ENCODE results near the gene FAM83D. TPM values are rescaled to one million over a fixed set of nuclear protein-coding genes. Genes with fewer than 3 reads are reported as not detected.

Gene FAM83D
- total and polyA plus RNA-seq, 2 of the 4 experiments (the other 2 are of a cell fraction), result 20.4 to 26.4 TPM

- no peak overlapping the region for H3K4me2 ChIP-seq (ENCODE audit: low read depth, low read length)
- no peak overlapping the region for H2BK20ac ChIP-seq (ENCODE audit: low read depth, low read length)
- H3K9ac ChIP-seq (ENCODE audit: low read depth, low read length), result no peak overlapping the region
- ATAC-seq (ENCODE audit: low read depth), result no peak
- no peak overlapping the region for H3K18ac ChIP-seq (ENCODE audit: low read depth, low read length)
- H4K5ac ChIP-seq (ENCODE audit: low read depth, low read length), result no peak overlapping the region
- H3K9me1 ChIP-seq (ENCODE audit: insufficient read depth, low read length), result no peaks in the 10 kb centered on the region
- H4K8ac ChIP-seq (ENCODE audit: low read depth in 2 of 2, low read length in 2 of 2), result no peak overlapping the region
- no peak overlapping the region for H2AK5ac ChIP-seq (ENCODE audit: low read depth, low read length)
- BruUV-seq (replicated peaks), result no TSS peak
- no peak for TF ChIP-seq MAFK (IDR thresholded peaks at IDR 0.05; ENCODE audit: low read depth, low read length)
- TF ChIP-seq ELK1 (IDR thresholded peaks at IDR 0.05; ENCODE audit: borderline replicate concordance, low read depth, low read length), result no peak
- no peak for TF ChIP-seq FOS (IDR thresholded peaks at IDR 0.05; ENCODE audit: low read depth, low read length)
- TF ChIP-seq MAZ (IDR thresholded peaks at IDR 0.05; ENCODE audit: borderline replicate concordance, low read depth, low read length), result no peak
- no peak for TF ChIP-seq RAD21 (IDR thresholded peaks at IDR 0.05; ENCODE audit: low read length)
- no peak for TF ChIP-seq MXI1 (IDR thresholded peaks at IDR 0.05; ENCODE audit: borderline replicate concordance, low read depth, low read length)
- TF ChIP-seq RFX5 (IDR thresholded peaks at IDR 0.05; ENCODE audit: low read depth, low read length), result no peak
- no peak for TF ChIP-seq NFE2L2 (IDR thresholded peaks at IDR 0.05; ENCODE audit: low read depth, low read length)
- no peak for TF ChIP-seq SMC3 (IDR thresholded peaks at IDR 0.05; ENCODE audit: low read depth, low read length)
- H3K79me1 ChIP-seq (ENCODE audit: low read depth in 1 of 2, low read length in 2 of 2), result no peaks in the 10 kb centered on the region
- no peak overlapping the region for H3K14ac ChIP-seq (replicated peaks; ENCODE audit: low read depth, low read length)
- H4K91ac ChIP-seq (ENCODE audit: insufficient read depth, low read depth, low read length), result no peak overlapping the region
- H3K4me3 ChIP-seq (ENCODE audit: insufficient read depth, low read depth, low read length), result no peak overlapping the region
- H2BK15ac ChIP-seq (ENCODE audit: low read depth, low read length), result no peak overlapping the region
- H3K36me3 ChIP-seq (ENCODE audit: control insufficient read depth, insufficient read depth, low read length), result no peaks in the 10 kb centered on the region
- dilution Hi-C loops (cut with HindIII; ENCODE audit: low sequenced_read_pairs, unreplicated experiment), result no loop called here
- H2BK120ac ChIP-seq (ENCODE audit: low read depth, low read length), result no peak overlapping the region
- no peaks in the 10 kb centered on the region for H3K4me1 ChIP-seq (ENCODE audit: control insufficient read depth, insufficient read depth, low read length)
- POLR2A ChIA-PET (ENCODE audit: unreplicated experiment), result no interaction called here
- no peaks in the 10 kb centered on the region for H4K20me1 ChIP-seq (ENCODE audit: insufficient read depth, low read length)
- CTCF ChIA-PET, result no interaction called here
- intact Hi-C loops (cut with micrococcal nuclease), result no loop called here
- H3K23ac ChIP-seq (ENCODE audit: low read depth, low read length), result no peak overlapping the region
- in situ Hi-C loops (cut with MboI; ENCODE audit: low sequenced_read_pairs), result no loop called here
- H3K56ac ChIP-seq (ENCODE audit: extremely low read depth, insufficient read depth, low read length), result no peak overlapping the region
- H3K27me3 ChIP-seq (ENCODE audit: control insufficient read depth, insufficient read depth, low read length), result peaks cover 13% of the 10 kb centered on the region
- WGBS, 2 experiments (ENCODE audit: extremely low coverage in 2 of 2, insufficient read length in 1 of 2), result 0% methylated on average over 1 of the region's 2 CpGs; no CpG with 5 or more reads in 1 of the 2 experiments
- H2BK5ac ChIP-seq (ENCODE audit: low read depth, low read length, poor library complexity, severe bottlenecking), result no peak overlapping the region
- H2AFZ ChIP-seq (replicated peaks; ENCODE audit: low read length, poor library complexity), result no peak overlapping the region
- H3K4ac ChIP-seq (ENCODE audit: low read depth, low read length), result no peak overlapping the region
- no peak overlapping the region for H3K27ac ChIP-seq (ENCODE audit: insufficient read depth, low read length)
- H3K9me3 ChIP-seq (ENCODE audit: control insufficient read depth, insufficient read depth, low read length), result no peaks in the 10 kb centered on the region
- DNase-seq, result no peak
- peak overlapping the region; percentile 21 for H2AK9ac ChIP-seq (replicated peaks; ENCODE audit: low read depth, low read length, poor library complexity)
These were observed 37.2 kb upstream of the FAM83D start for GRCh38 chr20:38889050-38889449.

Data from IMR-90 (cell line).